Hepatic stellate cell (primary cell): Measurements from ENCODE around the gene EXOC3L1.

Source experiments
- DNase-seq: peaks from one replicate; pipeline ENCODE4 v3.0.0; 2011; ENCODE audit warnings: low spot score

The EXOC3L1 gene

DNA sequence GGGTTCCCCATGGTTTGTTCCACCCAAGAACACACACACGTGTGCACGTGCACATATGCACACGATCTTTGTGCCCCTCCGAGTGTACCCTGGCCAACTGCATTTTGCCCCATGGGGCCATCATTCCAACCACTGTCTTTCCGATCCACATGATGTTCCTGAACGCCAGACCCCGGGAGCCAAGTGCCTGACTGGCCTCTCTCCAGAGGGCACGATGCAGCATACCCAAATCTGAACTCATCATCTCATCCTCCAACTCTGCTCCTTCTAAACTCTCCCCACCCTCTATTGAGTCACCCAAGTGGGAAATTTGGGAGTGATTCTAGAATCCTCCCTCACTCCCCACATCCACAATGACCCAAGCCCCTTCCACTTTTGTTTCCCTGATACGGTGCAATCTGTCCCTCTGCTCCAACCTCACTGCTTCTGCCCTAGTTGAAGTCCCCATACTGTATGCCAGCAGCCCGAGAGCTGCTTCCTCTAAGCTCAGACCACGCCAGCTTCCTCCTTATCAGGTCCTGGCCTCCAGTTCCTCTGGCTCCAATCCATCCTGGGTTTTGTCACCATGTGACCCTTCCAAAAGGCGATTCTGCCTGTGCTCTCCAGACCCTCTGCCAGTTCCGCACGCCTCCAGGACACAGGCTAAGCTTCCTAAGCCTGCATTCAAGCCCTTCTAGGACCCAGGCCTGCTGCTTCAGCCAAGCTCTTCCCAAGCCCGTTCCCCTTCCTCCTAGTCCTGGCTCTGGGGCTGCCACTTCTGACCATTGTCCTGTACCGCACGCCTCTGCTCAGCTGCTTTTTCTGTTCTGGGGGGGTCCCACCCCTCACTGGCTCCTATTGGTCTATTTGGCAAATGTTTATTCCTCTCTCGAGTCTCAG is 26.9 kb upstream of the EXOC3L1 start:
- no peak for DNase-seq

DNA sequence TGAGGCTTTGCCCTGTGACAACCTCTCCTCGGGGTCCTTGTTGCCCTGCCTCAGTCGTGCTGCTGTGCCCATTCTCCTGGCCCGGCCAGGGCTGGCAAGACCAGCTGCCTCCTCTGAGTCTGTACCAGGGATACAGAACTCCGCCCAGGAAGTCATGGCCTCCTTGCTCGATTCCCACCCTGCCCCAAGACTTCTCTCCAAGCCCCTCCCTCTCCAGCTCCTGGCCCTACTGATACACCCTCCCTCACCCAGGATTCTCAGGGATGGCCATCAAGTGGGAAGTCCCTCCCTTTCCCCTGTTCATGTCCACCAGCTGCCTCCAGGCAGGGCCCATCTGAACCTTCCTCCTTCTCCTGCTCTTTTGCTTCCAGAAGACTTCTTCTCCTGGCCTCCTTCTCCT is 25.8 kb upstream of the EXOC3L1 start:
- DNase-seq = no peak

DNA sequence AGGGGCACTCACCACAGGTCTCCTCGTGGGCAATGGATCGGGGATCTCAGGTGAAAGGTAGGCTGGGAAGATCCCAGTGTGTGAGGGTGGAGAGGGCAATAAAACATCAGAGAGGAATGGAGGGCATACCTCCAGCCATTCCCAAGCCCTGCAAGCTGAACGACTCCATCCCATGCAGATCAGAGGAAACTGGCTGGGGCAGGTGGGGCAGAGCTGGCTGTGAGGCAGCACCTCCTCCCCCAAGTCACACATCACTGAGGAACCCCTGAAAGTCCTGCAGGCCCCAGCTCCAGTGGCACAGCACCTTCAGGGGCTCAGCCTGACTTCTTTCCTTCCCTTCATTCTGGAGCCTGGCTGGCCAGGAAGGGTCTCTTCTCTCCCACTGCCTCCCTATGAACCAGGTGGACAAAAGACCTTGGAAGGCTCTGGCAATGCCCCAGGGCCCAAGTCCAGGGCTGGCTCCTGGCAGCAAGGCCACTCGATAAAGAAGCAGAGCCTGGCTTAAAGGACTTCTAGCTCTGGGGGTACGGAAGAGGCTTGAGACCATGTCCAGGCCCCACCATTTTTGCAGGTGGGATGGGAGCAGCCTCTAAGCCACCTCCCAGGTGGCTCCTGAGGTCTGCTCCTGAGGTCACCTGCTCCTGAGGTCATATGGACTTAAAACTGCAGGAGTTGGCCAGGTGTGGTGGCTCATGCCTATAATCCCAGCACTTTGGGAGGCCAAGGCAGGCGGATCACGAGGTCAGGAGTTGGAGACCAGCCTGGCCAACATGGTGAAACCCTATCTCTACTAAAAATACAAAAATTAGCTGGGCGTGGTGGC is 23.5 kb upstream of the EXOC3L1 start:
- DNase-seq = no peak

DNA sequence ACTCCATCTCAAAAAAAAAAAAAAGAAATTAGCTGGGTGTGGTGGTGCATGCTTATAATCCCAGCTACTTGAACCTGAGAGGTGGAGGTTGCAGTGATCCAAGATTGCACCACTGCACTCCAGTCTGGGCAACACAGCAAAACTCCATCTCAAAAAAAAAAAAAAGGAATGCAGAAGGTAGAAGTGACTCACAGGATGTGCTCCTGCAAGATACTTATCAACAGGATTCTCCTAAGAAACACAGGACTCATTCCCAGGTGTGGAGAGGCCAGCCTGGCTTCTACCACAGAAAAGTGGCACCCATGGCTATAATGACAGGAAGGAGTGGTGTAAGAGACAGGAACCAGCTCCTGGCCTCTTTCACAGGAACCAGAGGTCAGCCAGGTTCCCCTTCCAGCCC is 22.8 kb upstream of the EXOC3L1 start:
- no peak for DNase-seq

DNA sequence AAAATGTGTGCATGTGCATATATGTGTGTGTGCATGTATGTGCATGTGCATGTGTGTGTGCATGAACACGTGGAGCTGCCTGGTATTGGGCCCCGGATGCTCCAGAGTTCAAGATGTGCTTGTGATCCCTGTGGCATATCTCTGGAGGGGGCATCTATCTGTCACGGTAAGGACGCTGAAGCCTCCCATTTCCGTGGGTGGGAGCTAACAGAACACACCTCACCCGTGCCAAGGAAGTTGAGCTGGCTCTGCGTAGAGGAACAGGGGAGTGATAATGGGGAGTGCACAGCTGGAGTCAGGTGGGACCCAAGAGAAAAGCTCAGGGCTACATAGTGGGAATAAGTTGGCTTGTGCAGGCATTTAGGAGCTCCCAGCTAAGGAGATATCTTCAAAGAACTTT is 21.7 kb upstream of the EXOC3L1 start:
- no peak for DNase-seq

DNA sequence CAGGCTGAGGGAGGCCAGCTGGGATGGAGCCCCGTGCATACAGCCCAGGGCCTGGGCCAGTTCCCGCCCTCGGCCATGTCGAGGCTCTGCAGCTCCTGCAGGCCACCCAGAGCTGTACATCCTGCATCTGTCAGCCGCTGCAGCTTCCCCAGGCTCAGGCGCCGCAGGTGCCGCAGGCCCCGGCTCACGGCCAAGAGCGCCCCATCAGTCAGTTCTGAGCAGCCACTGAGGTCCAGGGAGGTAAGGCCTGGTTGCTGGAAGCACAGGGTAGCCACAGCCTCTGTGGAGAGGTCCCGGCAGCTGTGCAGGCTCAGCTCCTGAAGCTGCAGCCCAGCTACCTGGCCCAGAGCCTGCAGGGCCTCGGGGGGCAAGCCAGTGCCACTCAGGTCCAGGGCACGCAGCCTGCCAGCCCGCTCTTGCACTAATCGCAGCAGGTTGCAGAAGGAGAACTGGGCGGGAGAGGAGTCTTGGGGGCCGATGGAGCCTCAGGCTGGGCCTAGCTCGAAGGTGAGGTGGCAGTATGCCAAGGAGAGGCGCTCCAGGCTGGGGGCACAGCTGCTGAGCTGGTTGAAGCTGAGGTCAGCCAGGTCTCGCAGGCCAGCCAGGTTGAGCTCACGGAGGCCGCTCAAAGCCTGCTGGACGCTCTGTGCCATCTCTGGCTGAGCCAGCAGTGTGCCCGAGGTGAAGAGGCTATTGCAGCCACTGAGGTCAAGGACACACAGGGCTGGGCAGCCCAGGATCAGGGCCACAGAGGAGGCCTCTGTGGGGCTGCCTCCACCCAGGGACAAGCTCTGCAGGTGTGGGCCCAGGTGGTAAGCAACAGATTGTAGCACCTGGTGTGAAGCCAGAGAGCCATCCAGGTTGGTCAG is 20.4 kb upstream of the EXOC3L1 start:
- DNase-seq = no peak

DNA sequence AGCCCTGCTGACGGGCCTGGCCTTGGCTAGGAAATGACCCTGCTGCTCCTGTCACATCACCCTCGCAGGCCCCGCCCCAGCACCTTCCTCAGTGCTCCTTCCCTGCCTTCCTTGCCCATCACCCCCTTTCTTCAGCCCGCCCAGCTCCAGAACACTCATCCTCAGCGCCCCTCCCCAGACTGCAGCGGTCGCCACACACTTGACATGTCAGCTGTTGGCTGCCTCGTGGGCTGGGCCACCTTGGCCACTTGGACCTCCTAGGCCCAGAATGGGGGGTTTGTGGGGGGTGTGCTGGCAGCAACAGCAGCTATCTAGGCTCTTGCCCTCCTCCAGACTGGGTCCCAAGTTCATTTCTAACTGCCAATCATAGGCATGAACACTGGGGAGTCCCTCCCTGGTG is 19.6 kb upstream of the EXOC3L1 start:
- DNase-seq = no peak

DNA sequence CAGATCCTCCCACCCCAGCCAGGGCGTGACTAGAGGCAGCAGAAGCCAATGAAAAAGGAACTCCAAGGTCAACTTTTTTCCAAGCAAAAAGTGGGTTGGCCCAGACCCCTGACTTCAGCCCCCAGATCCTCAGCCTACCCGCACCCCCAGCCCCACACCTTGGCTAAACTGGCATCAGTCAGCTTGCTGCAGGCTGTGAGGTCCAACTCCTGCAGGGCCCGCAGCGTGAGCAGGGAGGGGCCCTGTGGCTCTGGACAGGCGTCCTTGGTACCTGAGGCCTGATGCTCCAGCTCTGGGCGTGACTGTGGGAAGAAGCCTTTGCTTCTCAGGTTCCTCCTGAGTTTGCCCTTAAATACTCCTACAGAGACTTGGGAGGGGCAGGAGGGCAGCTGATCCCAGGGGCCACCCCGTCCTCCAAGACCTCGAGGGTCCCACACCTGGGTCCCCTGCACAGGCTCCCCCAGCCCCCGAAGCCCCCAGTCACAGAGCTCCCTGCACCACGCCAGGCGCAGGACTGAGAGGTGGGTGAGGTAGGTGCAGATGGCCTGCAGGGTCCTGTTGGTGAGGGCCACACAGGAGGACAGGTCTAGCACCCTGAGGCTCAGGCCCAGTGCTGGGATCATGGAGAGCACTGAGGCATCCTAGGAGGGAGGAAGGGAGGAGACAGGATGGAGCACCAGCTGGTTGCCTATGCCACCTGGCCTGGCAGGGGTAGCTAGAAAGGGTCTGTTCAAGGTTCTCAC is 18.4 kb upstream of the EXOC3L1 start:
- DNase-seq = no peak

DNA sequence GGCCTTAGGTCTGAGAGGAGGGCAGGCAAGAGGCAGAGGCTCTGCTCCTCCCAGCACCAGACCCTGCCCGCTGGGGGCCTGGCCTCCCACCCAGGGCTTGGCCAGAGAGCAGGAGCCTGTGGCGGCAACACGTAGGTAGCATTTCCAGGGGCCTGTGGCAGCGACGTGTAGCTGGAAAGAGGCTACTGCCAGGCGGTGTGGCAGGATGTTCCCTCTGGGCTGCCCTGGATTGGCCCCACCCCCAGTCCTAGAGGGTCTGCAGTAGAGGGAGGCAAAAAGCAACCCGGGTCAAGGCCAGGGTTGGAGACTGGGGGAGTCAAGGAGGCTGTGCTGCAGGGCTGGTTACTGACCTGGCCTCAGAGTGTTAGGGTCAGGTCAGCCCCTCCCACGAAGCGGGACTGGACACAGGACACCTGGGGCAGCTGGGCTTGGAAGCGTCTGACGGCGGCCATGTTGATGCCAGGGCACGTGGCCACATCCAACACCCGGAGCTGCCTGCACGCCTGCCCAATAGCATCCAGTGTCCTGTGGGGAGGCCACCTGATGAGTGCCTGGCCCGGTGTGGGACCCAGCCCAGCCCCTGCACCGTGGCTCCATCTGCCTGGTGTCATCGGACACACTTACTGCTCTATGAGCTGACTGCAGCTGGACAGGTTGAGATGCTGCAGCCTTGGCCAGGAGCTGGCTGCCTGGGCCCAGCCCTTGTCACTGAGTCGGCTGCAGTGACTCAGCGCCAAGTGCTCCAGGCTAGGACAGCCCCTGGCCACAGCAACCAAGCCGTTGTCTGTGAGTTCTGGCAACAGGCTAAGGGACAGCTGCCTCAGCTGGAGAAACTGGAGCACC is 17.5 kb upstream of the EXOC3L1 start:
- DNase-seq = peak; percentile 81

DNA sequence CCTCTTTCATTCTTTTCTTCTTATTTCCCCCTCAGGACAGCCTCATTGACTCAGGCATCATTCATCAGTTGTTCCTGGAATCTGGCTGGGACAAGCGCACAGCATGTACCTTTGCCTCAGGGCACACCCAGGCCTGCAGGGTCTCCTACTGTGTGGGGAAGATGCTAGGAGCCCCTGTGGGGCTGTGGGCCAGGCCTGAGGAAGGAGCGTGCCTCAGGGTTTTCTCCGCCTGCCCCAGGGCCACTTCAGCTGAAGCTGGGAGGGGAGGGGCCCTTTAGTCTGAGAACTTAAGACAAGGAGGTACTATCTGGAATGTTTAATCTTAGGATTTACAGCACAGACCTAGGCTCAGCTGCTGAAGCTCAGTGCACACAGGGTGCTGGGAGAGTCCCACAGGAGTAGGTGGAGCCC is 16.9 kb upstream of the EXOC3L1 start:
- no peak for DNase-seq

DNA sequence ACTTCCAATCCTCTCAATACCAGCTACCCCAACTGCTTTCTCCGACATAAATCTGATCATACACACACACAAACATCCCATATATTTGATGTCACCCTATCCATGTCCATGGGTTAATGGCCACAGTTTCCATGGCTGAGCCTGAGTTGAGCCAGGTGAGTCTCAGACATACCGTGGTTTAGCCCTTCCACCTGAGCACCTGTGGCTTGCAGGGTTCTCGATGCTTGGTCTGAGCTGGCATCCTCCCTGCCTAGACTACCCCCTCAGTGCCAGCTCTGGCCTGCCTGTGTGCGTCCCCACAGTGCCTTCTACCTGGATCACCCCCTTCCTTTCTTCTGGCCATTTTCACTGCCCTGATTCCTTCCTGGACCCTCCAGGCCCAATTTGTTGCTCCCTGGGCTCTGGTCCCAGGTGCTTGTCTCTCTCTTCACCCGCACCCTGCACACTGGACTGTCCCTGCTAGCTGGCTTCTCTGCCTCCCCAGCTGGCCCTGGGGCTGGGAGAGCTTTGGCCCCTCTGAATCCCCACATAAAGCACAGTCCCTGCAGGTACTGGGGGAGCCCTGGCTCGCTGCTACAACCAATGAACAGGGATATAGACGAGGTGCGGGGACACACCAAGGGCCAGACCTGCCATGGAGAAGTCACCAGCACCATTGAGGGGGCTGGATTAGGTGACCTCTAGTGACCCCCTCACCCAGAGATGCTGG is 16.3 kb upstream of the EXOC3L1 start:
- no peak for DNase-seq

DNA sequence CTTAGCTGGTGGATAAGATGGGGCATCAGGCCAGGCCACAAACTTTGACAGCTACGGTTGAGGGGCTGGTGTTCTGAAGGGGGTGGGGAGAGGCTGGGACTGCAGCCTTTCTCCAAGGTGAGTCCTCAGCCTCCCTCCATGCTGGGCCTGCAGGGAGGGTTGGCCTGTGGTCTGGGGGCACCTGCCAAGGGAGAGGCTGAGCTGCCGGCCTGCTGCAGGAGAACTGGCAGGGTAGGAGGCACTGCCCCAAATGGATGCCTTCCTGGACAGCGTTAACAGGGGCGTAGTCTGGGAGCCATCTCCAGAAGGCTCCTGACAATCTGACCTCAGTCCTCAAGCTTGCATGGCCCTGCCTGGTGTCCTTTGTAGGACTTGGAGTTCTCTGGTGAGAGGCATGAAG is 14.1 kb upstream of the EXOC3L1 start:
- DNase-seq = no peak

DNA sequence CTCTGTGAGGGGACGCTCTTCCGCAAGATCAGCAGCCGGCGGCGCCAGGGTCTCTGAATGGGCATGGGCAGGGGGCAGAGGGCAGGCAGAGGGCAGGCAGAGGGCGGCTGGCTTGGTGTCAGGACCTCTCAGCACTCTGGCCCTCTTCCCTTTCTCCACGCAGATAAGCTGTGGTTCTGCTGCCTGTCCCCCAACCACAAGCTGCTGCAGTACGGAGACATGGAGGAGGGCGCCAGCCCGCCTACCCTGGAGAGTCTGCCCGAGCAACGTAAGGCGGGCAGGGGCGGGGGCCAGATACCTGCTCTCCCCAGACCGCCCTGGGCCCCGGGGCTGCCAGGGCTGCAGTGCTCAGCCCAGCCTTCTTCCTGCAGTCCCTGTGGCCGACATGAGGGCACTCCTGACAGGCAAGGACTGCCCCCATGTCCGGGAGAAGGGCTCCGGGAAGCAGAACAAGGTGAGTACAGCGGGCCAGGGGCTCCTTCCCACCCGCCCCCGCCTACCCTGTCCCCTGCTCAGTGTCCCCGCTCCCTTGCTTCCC is 13.1 kb upstream of the EXOC3L1 start:
- no peak for DNase-seq

DNA sequence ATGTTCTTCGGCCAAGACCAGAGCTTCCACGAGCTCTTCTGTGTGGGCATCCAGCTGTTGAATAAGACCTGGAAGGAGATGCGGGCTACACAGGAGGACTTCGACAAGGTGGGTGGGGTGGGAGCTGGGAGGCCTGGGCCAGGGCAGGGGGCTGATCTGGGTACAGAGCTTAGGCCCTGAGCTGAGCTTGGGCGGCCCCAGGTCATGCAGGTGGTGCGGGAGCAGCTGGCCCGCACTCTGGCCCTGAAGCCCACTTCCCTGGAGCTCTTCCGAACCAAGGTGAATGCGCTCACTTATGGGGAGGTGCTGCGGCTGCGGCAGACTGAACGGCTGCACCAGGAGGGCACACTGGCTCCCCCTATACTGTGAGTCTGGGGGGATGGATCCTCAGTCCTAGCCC is 12.5 kb upstream of the EXOC3L1 start:
- DNase-seq = no peak

DNA sequence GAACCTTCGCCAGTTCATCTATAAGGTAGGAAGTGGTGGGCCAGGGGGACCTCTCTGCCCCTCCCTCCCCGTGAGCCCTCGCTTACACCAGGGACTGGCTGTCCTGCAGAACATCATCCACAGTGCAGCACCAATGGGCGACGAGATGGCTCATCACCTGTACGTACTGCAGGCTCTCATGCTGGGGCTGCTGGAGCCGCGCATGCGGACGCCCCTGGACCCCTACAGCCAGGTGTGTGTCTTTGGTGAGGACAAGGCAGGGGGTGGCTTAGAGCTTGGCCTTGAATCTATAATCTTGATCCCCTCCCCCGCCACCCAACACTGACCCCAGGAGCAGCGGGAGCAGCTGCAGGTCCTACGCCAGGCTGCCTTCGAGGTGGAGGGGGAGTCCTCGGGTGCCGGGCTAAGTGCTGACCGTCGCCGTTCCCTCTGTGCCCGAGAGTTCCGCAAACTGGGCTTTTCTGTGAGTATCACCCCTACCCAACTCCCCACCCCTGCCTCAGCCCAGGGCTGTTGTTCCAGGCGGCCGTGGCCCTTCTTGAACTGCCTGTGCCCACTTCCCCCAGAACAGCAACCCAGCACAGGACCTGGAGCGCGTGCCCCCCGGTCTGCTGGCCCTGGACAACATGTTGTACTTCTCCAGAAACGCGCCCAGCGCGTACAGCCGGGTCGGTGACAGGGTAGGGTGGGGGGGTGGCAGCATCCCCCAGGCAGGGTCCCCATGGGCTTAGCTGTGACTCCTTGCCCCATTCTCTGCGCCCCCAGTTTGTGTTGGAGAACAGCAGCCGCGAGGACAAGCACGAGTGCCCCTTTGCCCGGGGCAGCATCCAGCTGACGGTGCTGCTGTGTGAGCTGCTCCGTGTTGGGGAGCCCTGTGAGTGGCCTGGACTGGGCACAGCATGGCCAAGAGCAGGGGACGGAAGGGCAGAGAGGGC is 11.7 kb upstream of the EXOC3L1 start:
- DNase-seq = no peak

DNA sequence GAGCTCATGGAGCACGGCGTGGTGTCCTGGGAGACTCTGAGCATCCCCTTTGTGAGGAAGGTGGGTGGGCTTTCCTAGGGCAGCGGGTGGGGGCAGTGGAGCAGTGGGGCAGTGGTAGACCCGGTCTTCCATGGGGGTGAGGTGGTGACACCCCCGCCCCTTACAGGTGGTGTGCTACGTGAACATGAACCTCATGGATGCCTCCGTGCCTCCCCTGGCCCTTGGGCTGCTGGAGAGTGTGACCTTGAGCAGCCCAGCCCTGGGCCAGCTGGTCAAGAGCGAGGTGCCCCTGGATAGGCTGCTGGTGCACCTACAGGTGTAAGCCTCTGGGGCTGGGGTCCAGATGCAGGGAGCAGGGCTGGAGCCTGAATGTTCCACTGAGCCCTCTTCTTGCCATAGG is 10.6 kb upstream of the EXOC3L1 start:
- DNase-seq = no peak

DNA sequence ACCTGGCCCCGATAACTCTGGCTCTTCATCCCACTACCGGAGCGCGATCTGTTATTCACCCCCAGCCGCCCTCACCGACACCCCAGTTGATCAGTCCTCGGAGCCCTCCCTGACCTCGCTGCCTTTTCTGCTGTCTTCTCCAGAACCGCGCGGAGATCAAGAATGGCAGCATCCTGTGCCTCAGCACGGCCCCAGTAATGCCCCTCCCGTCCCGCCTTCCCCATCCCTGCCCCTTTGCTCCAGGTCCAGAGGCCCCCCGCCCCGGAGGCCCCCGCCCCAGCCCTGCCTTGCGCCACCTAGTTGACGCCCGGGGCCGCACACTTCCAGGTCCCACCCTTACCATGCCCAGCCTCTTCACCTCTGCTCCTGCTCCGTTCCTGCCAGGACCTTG is 9.9 kb upstream of the EXOC3L1 start:
- DNase-seq = no peak

DNA sequence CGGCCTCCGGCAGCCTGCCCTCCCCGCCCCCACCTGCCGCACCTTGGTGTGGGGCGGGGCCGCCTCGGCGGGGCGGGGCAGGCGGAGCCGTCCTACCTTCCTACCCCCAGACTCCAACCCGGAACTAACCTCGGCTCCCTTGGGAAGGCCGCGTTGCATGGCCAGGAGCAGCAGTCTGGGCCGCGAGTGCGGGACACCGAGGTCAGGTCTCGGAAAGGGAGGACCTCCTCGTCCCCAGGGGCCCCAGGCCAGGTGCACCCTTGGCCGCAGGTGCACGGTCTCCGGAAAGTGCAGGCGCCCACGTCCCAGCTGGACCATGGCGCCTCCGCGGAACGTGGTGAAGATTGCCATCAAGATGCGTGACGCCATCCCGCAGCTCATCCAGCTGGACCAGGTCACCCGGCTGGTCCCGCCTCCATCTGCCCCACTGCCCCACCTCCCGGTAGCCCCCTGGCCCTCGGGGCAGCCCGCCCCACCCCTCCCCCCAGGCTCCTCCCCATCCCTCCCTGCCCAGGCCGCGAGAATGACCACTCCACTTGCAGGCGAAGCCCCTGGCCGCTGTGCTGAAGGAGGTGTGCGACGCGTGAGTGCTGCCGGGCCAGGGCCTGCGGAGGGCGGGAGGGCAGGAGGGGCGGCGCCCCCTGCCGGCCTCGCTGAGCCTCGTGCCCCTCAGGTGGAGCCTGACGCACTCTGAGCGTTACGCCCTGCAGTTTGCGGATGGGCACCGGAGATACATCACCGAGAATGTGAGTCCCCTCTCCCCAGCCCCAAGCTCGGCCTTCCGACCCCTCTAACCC is 9.3 kb upstream of the EXOC3L1 start, which contains the start of gene ELMO3:
ELMO3 (plus strand) TSS at position 121 of the 797 bp plus-strand sequence; CDS start at position 317, 196 bp downstream.
- no peak for DNase-seq
